PC-3 (cell line): ENCODE results near the gene CNGA1. TPM values are rescaled to one million over a fixed set of nuclear protein-coding genes. Genes with fewer than 3 reads are reported as not detected.

ENCODE experiments used
- ATAC-seq: fragments of 200-7000 bp; cut with Tn5 transposase; 2 replicates; pipeline ENCODE4 v1.9.1; 2020; ENCODE audit warnings: mild to moderate bottlenecking, moderate library complexity
- BruUV-seq: library from RNA; stranded (reverse); fragments of 400-500 nt; replicated peaks from 2 replicates; lab custom pipeline; 2021; lab: Mats Ljungman, UMichigan
- CTCF ChIA-PET: fragments of 300-600 bp; sonication (Branson Sonifier 250); formaldehyde crosslinking; loops from one replicate; lab custom pipeline; 2022; ENCODE audit warnings: antibody characterized with exemption; lab: Charles Lee
- POLR2A ChIA-PET: fragments of 300-600 bp; sonication (Branson Sonifier 250); formaldehyde crosslinking; loops from one replicate; lab custom pipeline; 2022; ENCODE audit warnings: antibody characterized with exemption; ENCODE audit not compliant: unreplicated experiment; lab: Charles Lee
- DNase-seq: peaks from one replicate; pipeline ENCODE4 v3.0.0-alpha.2; 2015
- H2AFZ ChIP-seq: fragments of 300-600 bp; sonication (generic); 2 replicates; pipeline ENCODE4 v1.6.0; 2016; ENCODE audit warnings: antibody characterized with exemption, low read length
- H3F3A ChIP-seq: fragments of 300-600 bp; sonication (generic); one replicate; pipeline ENCODE4 v1.6.0; 2017; ENCODE audit warnings: antibody characterized with exemption, low read length, control low read depth, mild to moderate bottlenecking; ENCODE audit not compliant: unreplicated experiment
- H3K27ac ChIP-seq: fragments of 300-600 bp; sonication (generic); 2 replicates; pipeline ENCODE4 v1.5.1; 2016; ENCODE audit warnings: mild to moderate bottlenecking, low read length
- H3K27me3 ChIP-seq: fragments of 300-600 bp; sonication (generic); 2 replicates; pipeline ENCODE4 v1.6.1; 2016; ENCODE audit warnings: low read length, mixed read lengths
- H3K36me3 ChIP-seq: fragments of 300-600 bp; sonication (generic); 2 replicates; pipeline ENCODE4 v1.6.1; 2016; ENCODE audit warnings: low read depth, mixed run types, low read length, mixed read lengths
- H3K4me1 ChIP-seq: fragments of 300-600 bp; sonication (generic); 2 replicates; pipeline ENCODE4 v1.5.1; 2016; ENCODE audit warnings: low read length; ENCODE audit not compliant: insufficient read depth
- H3K4me2 ChIP-seq: fragments of 300-600 bp; sonication (generic); 2 replicates; pipeline ENCODE4 v1.6.0; 2016; ENCODE audit warnings: low read length
- H3K4me3 ChIP-seq: fragments of 300-600 bp; sonication (generic); 2 replicates; pipeline ENCODE4 v1.5.1; 2016; ENCODE audit warnings: mild to moderate bottlenecking, low read length, mixed read lengths
- H3K79me2 ChIP-seq: fragments of 300-600 bp; sonication (generic); 2 replicates; pipeline ENCODE4 v1.6.1; 2017; ENCODE audit warnings: low read length, mixed read lengths
- H3K9ac ChIP-seq: fragments of 300-600 bp; sonication (generic); 2 replicates; pipeline ENCODE4 v1.6.0; 2016; ENCODE audit warnings: mild to moderate bottlenecking, low read length
- H3K9me2 ChIP-seq: fragments of 300-600 bp; sonication (generic); replicated peaks from 2 replicates; pipeline ENCODE4 v1.6.1; 2016; ENCODE audit warnings: mixed run types, low read length, mixed read lengths
- H3K9me3 ChIP-seq: fragments of 300-600 bp; sonication (generic); 2 replicates; pipeline ENCODE4 v1.6.1; 2016; ENCODE audit warnings: low read length, mixed read lengths
- H4K20me1 ChIP-seq: fragments of 300-600 bp; sonication (generic); 2 replicates; pipeline ENCODE4 v1.6.1; 2016; ENCODE audit warnings: low read length, mixed read lengths
- CTCF ChIP-seq: fragments of 300-600 bp; sonication (generic); conservative IDR thresholded peaks from 2 replicates; pipeline ENCODE4 v1.5.1; 2017; ENCODE audit warnings: antibody characterized with exemption, low read depth, mild to moderate bottlenecking, low read length
- EZH2 ChIP-seq: fragments of 300-600 bp; sonication (generic); IDR thresholded peaks from one replicate; pipeline ENCODE4 v1.6.1; 2017; ENCODE audit warnings: antibody characterized with exemption, mild to moderate bottlenecking, low read length; ENCODE audit not compliant: unreplicated experiment
- EZH2phosphoT487 ChIP-seq: fragments of 300-600 bp; sonication (generic); IDR thresholded peaks from 2 replicates; pipeline ENCODE4 v1.6.1; 2018; ENCODE audit warnings: mild to moderate bottlenecking, antibody characterized with exemption, low read length, borderline replicate concordance
- intact Hi-C: fragments of 100-400 bp; cut with micrococcal nuclease; formaldehyde crosslinking; loops from 2 replicates; pipeline ENCODE4 v1.9.0; 2023
- total RNA-seq: library from RNA; depleted of rRNA; stranded (reverse); fragments of >200 nt; gene quantifications from 2 replicates; pipeline ENCODE4 v1.2.3, GENCODE V29; 2014

Gene CNGA1
- total RNA-seq, 1 experiment from 2014 or later = 1.1 TPM

DNA sequence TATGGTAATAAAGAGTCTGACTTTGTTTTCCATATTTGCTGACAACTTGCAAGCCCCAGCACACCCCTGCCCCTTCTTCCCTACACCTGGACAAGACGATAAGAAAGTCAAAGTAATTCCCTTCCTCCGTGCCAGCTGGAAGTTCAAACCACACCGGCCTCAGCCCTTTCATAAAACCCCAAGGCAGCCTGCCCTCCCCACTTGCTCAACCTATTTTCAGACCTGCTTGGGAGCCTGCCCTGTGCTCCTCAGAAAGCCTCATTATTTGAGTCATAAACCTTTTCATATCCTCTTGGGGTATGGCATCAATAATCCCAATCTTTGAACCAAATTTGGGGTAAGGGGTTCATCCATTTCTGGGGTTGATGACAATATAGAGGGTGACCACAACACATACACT is 29.6 kb upstream of the CNGA1 start:
- BruUV-seq = no TSS peak
- Histone ChIP-seq H3K4me3 (no peak overlapping the region), H3K4me1 (peaks cover 14% of the 10 kb centered on the region; the same call in 1 of the 2 replicates), H3K9me3 (no peaks in the 10 kb centered on the region), H3K36me3 (no peaks in the 10 kb centered on the region), H2AFZ (no peak overlapping the region), H3K79me2 (no peaks in the 10 kb centered on the region), H4K20me1 (no peaks in the 10 kb centered on the region), H3K4me2 (no peak overlapping the region), H3K9me2 (no peaks in the 10 kb centered on the region), H3F3A (no peaks in the 10 kb centered on the region), H3K27ac (no peak overlapping the region), H3K27me3 (no peaks in the 10 kb centered on the region), H3K9ac (no peak overlapping the region)
- intact Hi-C loops = no loop called here
- ATAC-seq (no peak), DNase-seq (no peak)
- no peak for TF ChIP-seq CTCF
- TF ChIP-seq EZH2 = no peak
- no peak for TF ChIP-seq EZH2phosphoT487
- ChIA-PET POLR2A (no interaction called here), CTCF (no interaction called here)

DNA sequence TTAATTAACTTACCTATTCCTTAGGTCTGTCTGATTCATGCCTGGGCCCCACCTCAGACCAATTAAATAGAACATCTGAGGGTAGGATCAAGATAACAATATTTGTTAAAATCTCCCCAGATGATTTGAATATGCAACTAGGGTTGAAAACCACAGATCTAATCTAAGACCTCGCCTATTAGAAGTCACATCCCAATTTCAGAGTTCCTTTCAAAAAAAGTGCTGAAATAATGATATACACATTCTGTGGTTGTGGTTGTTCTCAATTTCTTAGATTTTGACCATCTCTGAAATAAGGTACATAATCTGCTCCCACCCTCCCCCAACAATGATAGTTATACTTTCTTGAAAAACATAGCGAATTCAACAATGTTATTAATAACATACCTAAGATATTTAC is 27.8 kb upstream of the CNGA1 start:
- no peaks in the 10 kb centered on the region for H3K9me2 ChIP-seq
- DNase-seq (no peak), ATAC-seq (no peak)
- no peaks in the 10 kb centered on the region for H4K20me1 ChIP-seq
- H3K79me2 ChIP-seq = no peaks in the 10 kb centered on the region
- ChIA-PET POLR2A (no interaction called here), CTCF (no interaction called here)
- H3K27ac ChIP-seq = no peak overlapping the region
- BruUV-seq = no TSS peak
- H3K27me3 ChIP-seq = no peaks in the 10 kb centered on the region
- H3K4me2 ChIP-seq = no peak overlapping the region
- H3F3A ChIP-seq = no peaks in the 10 kb centered on the region
- peaks cover 14% of the 10 kb centered on the region; the same call in 1 of the 2 replicates for H3K4me1 ChIP-seq
- no peaks in the 10 kb centered on the region for H3K36me3 ChIP-seq
- no peaks in the 10 kb centered on the region for H3K9me3 ChIP-seq
- intact Hi-C loops = no loop called here
- H3K4me3 ChIP-seq = no peak overlapping the region
- H2AFZ ChIP-seq = no peak overlapping the region
- H3K9ac ChIP-seq = no peak overlapping the region
- TF ChIP-seq CTCF = no peak
- no peak for TF ChIP-seq EZH2
- TF ChIP-seq EZH2phosphoT487 = no peak

GRCh38 chr4:48043504-48043903 is 27.0 kb upstream of the CNGA1 start:
- no peaks in the 10 kb centered on the region for H3K27me3 ChIP-seq
- H3K9me3 ChIP-seq = no peaks in the 10 kb centered on the region
- H3K4me3 ChIP-seq = no peak overlapping the region
- ChIA-PET POLR2A (no interaction called here), CTCF (interaction anchor here (0.7 kb wide), 1 partner anchor 25 kb away, joined by 4 read pairs; no protein-coding TSS in a partner anchor)
- no peak for TF ChIP-seq CTCF
- no peak for TF ChIP-seq EZH2
- no peak for TF ChIP-seq EZH2phosphoT487
- no peak overlapping the region for H3K27ac ChIP-seq
- DNase-seq (no peak), ATAC-seq (no peak)
- no TSS peak for BruUV-seq
- no peaks in the 10 kb centered on the region for H3K79me2 ChIP-seq
- intact Hi-C loops = no loop called here
- no peaks in the 10 kb centered on the region for H3F3A ChIP-seq
- no peak overlapping the region for H3K9ac ChIP-seq
- H3K4me2 ChIP-seq = no peak overlapping the region
- no peak overlapping the region for H2AFZ ChIP-seq
- H3K36me3 ChIP-seq = no peaks in the 10 kb centered on the region
- no peaks in the 10 kb centered on the region for H4K20me1 ChIP-seq
- H3K4me1 ChIP-seq = peaks cover 14% of the 10 kb centered on the region; the same call in 1 of the 2 replicates
- H3K9me2 ChIP-seq = no peaks in the 10 kb centered on the region
